IPS-15b (cell line): ENCODE results near the gene CAMSAP1.

Experiments used
- H3K27me3 ChIP-seq: one replicate; pipeline ENCODE4 v1.6.1; 2013; ENCODE audit warnings: low read length; ENCODE audit not compliant: control insufficient read depth, insufficient read depth
- H3K36me3 ChIP-seq: one replicate; pipeline ENCODE4 v1.6.1; 2013; ENCODE audit warnings: low read length; ENCODE audit not compliant: control insufficient read depth, insufficient read depth
- H3K4me1 ChIP-seq: one replicate; pipeline ENCODE4 v1.6.1; 2013; ENCODE audit warnings: mild to moderate bottlenecking, low read length; ENCODE audit not compliant: control insufficient read depth, insufficient read depth
- H3K4me3 ChIP-seq: one replicate; pipeline ENCODE4 v1.5.1; 2013; ENCODE audit warnings: low read depth, low read length
- H3K9ac ChIP-seq: one replicate; pipeline ENCODE4 v1.6.1; 2013; ENCODE audit warnings: low read depth, mild to moderate bottlenecking, low read length
- H3K9me3 ChIP-seq: one replicate; pipeline ENCODE4 v1.6.1; 2013; ENCODE audit warnings: mild to moderate bottlenecking, low read length; ENCODE audit not compliant: control insufficient read depth, insufficient read depth

The CAMSAP1 gene

DNA sequence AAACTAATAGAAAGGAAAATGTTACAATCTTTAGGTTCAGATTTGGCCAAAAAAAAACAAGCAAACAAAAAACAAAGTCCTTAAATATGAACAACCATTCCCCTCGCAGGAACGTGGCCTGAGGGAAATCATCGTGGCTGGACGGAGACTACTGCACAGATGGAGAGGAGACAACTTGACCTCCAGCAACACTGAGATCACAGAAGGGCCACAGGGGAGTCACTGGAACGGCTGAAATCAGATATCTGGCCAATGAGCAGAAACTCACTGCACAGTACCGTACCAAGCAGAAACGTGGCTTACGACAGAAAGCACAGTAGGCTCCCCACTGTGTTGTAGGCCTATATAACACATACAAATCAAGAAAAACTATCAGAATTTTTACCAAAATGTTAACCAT, 27.7 kb downstream of the CAMSAP1 start:
- peaks cover 18% of the 10 kb centered on the region for H3K4me1 ChIP-seq

DNA sequence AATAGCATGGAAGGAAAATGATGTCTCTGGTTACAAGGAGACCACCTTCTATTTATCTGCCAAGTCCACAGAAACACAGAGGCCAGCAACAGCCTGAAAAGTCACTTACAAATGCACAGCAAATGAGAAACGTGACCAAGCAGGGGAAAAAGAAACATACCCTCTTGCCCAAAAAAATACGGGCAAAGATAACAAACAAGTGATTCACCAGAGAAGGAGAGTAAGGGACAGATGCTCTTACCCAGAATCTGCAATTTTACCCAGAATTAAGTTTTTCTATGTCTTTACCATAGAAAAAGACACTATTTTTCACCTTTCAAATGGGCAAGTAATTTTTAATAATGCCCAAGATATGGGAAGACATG, 28.1 kb downstream of the CAMSAP1 start:
- Histone ChIP-seq H3K9me3 (no peaks in the 10 kb centered on the region), H3K36me3 (no peaks in the 10 kb centered on the region), H3K9ac (no peak overlapping the region), H3K27me3 (no peaks in the 10 kb centered on the region), H3K4me3 (no peak overlapping the region), H3K4me1 (peaks cover 18% of the 10 kb centered on the region)

More for the DNA sequence above, 27.7 kb downstream of the CAMSAP1 start:
- H3K36me3 ChIP-seq = no peaks in the 10 kb centered on the region
- no peaks in the 10 kb centered on the region for H3K9me3 ChIP-seq
- no peak overlapping the region for H3K9ac ChIP-seq
- no peaks in the 10 kb centered on the region for H3K27me3 ChIP-seq
- no peak overlapping the region for H3K4me3 ChIP-seq

DNA sequence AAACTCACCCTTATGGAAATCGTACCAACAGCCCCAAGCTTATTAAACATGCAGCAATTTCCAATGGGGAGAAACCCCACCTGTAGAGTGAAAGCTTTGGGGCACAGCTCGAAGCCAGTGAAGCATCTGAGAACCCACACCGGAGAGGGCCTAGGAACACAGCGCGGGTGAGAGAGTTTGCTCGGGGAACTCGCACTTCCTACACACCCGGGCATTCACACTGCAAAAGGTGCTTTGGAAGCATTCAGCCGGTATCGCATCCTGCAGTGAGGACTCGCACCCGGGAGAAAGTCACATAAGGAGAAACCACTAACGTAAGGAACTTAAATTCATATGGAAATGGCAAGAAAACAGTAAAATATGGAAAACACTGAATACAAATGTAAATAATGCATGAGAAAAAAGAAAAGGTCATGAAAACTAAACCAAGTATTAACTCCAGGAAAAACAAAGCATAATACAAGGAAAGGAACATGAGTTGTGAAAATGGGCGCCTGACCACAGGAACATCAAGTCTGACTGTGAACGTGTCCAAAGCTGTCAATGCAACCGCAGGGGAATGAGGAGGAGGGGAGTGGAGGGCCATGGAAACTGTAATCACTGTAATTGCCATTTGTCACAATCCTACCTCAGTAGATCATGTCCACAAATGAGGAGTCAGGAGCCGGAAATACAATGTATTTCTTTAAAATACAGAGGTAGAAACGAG, 28.7 kb downstream of the CAMSAP1 start:
- Histone ChIP-seq H3K4me3 (no peak overlapping the region), H3K4me1 (peaks cover 18% of the 10 kb centered on the region), H3K9me3 (no peaks in the 10 kb centered on the region), H3K9ac (no peak overlapping the region), H3K36me3 (no peaks in the 10 kb centered on the region), H3K27me3 (no peaks in the 10 kb centered on the region)

DNA sequence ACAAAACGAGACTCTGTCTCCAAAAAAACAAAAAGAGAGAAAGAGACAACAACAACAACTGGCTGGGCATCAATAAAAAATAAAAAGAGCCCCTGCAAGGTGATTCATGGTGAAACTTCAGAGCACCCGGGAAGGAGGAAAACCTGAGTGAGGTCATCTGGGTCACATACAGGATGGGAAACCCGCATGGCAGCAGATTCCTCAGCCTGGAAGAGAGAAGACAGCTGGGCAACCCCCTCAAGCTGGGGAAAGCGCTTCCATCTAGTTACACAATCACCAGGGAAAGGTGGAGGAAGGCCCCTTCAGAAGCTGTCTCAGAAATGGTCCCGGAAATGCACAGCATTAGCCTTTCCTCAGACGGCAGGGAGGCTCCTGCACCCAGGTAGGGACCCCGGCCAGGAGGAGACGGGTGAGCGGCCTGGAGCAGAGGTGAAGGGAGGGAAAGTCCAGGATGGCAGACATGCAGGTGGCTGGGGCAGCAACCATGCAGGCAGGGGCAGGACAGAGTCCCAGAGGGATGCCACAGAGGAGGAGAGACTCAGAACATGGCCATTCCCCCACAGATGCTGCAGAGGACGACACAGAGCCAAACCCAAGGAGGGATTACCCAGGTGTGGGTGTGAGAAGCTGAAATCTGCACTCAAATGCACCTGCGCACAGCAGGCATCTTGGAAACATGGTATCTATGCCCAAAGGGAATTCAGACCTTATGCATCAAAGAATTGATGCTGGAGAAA, 29.4 kb downstream of the CAMSAP1 start:
- H3K27me3 ChIP-seq = no peaks in the 10 kb centered on the region
- no peak overlapping the region for H3K4me3 ChIP-seq
- no peak overlapping the region for H3K9ac ChIP-seq
- no peaks in the 10 kb centered on the region for H3K36me3 ChIP-seq
- H3K4me1 ChIP-seq = peaks cover 20% of the 10 kb centered on the region
- H3K9me3 ChIP-seq = no peaks in the 10 kb centered on the region

DNA sequence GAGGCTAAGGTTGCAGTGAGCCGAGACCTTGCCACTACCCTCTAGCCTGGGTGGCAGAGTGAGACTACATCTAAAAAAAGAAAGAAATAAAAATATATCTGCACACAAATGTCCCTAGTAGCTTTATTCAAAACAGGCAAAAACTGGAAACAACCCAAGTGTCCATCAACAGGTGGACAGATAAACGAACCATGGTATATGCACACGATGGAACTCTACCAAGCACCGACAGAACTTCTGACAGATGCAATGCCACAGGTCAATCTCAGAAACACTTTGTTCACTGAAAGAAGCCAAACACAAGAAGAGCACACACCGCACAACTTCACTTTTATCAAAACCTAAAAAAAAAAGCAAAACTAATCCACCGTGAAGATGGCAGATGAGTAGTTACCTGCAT, 30.4 kb downstream of the CAMSAP1 start:
- H3K27me3 ChIP-seq = no peaks in the 10 kb centered on the region

GRCh38 chr9:135874859-135875258, 32.5 kb downstream of the CAMSAP1 start:
- Histone ChIP-seq H3K4me1 (peaks cover 25% of the 10 kb centered on the region), H3K9me3 (no peaks in the 10 kb centered on the region), H3K36me3 (no peaks in the 10 kb centered on the region), H3K27me3 (no peaks in the 10 kb centered on the region), H3K4me3 (no peak overlapping the region), H3K9ac (no peak overlapping the region)

More for the DNA sequence above, 30.4 kb downstream of the CAMSAP1 start:
- H3K4me1 ChIP-seq = peaks cover 28% of the 10 kb centered on the region
- H3K4me3 ChIP-seq = no peak overlapping the region
- no peak overlapping the region for H3K9ac ChIP-seq
- no peaks in the 10 kb centered on the region for H3K9me3 ChIP-seq
- no peaks in the 10 kb centered on the region for H3K36me3 ChIP-seq

DNA sequence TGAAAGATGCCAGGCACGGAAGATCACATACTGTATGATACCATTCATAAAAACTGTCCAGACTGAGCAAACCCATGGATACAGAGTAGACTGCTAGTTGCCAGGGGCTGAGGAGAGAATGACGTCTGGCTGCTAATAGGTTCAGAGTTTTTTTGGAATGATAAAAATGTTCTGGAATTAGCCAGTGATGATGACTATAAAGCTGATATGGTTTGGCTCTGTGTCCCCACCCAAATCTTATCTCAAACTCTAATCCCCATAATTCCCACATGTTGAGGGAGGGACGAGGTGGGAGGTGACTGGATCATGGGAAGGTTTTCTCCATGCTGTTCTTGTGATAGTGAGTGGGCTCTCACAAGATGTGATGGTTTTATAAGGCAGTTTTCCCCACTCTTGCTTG, 37.4 kb downstream of the CAMSAP1 start:
- Histone ChIP-seq H3K36me3 (no peaks in the 10 kb centered on the region), H3K9ac (no peak overlapping the region), H3K4me1 (peaks cover 12% of the 10 kb centered on the region), H3K4me3 (no peak overlapping the region), H3K9me3 (no peaks in the 10 kb centered on the region), H3K27me3 (no peaks in the 10 kb centered on the region)

DNA sequence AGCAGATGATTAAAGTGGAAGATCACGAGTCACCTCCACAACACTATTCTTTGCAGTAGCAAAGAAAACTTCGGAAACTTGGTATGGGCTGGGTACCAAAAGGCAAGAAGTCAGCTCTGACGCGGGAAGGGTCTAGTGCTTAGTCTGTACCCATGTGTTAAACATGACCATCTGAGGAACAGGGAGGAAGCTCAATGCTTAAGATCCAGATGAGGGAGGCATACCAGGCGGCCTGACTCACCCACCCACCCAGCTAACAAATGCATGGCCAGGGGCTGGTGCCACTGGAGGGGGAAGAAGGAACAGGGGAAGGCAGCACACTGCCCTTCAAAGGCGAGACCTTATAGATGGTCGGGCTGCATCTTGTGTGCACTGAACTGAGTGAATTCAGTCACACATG, 41.8 kb downstream of the CAMSAP1 start:
- Histone ChIP-seq H3K9me3 (no peaks in the 10 kb centered on the region), H3K4me1 (peaks cover 6% of the 10 kb centered on the region), H3K4me3 (no peak overlapping the region), H3K27me3 (no peaks in the 10 kb centered on the region), H3K9ac (no peak overlapping the region), H3K36me3 (no peaks in the 10 kb centered on the region)

DNA sequence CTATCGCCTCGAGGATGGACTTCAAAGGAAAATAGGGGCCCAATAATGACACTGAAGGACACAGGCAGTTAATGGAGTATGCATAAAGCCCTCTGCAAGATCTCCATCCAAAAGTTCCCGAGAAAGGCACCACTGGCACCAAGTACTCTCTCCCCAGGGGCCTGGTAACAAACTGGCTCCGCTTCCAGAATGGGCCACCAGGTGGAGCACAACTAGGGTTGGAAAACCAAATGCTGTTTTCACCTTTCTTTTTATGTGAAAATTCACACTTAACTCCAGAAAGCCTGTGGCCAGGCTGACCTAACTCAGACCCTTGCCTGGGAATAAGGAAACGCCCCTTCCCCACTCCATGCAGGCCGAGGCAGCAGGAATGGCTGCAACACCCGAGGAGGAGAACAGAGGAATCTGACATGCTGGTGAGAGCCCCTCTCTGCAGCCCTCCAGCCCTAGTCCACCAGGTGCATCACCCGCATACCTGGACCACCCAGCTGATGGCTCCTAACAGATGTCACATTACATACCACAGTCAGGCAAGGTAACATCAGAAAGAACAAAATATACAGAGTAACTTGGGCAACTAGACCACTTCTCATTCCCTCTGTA, 42.8 kb downstream of the CAMSAP1 start:
- Histone ChIP-seq H3K4me1 (peaks cover 6% of the 10 kb centered on the region), H3K4me3 (no peak overlapping the region), H3K9ac (no peak overlapping the region), H3K36me3 (no peaks in the 10 kb centered on the region), H3K27me3 (no peaks in the 10 kb centered on the region), H3K9me3 (no peaks in the 10 kb centered on the region)

DNA sequence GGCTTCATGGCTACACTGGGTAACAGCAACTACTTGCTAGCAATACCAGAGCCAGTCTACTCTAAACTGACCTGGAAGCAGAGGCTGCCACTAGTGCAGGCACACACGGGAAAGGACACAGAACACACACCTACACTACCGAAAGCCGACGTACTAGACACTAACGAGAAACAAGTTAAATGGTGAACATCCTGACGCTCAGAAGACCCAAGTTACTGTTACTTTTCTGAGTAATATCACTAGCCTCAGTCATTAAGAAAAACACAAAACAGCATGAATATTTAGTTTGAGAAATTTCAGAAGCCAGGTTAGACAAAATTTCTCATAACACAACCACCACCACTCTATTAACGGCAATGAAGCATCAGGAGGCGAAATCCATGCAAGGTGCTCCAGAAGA, 44.5 kb downstream of the CAMSAP1 start:
- Histone ChIP-seq H3K36me3 (peaks cover under 1% of the 10 kb centered on the region), H3K9ac (no peak overlapping the region), H3K4me3 (no peak overlapping the region), H3K4me1 (peaks cover 6% of the 10 kb centered on the region), H3K9me3 (no peaks in the 10 kb centered on the region), H3K27me3 (no peaks in the 10 kb centered on the region)

- H3K9ac ChIP-seq = no peak overlapping the region
- peaks cover 12% of the 10 kb centered on the region for H3K36me3 ChIP-seq
- H3K4me3 ChIP-seq = no peak overlapping the region
- H3K27me3 ChIP-seq = no peaks in the 10 kb centered on the region
- no peaks in the 10 kb centered on the region for H3K9me3 ChIP-seq
- H3K4me1 ChIP-seq = no peaks in the 10 kb centered on the region
These were observed 48.7 kb downstream of the CAMSAP1 start for GRCh38 chr9:135858491-135859185.
